Neural progenitor cell (in vitro differentiated cells): ENCODE data around the gene AGR2. TPM values are rescaled to one million over a fixed set of nuclear protein-coding genes. Genes with fewer than 3 reads are reported as not detected.

Source experiments
- DNase-seq: peaks from one replicate; pipeline ENCODE4 v3.0.0-alpha.2; 2016; ENCODE audit warnings: low spot score
- H2AFZ ChIP-seq: fragments of 200-600 bp; sonication (generic); replicated peaks from 2 replicates; pipeline ENCODE4 v1.6.1; 2016; ENCODE audit warnings: antibody characterized with exemption
- H3F3A ChIP-seq: fragments of 200-600 bp; sonication (generic); 2 replicates; pipeline ENCODE4 v1.6.1; 2016; ENCODE audit warnings: antibody characterized with exemption, low read depth
- H3K27ac ChIP-seq: fragments of 200-600 bp; sonication (generic); 2 replicates; pipeline ENCODE4 v1.5.1; 2016; ENCODE audit warnings: mild to moderate bottlenecking
- H3K27me3 ChIP-seq: fragments of 200-600 bp; sonication (generic); 2 replicates; pipeline ENCODE4 v1.6.1; 2016; ENCODE audit warnings: mild to moderate bottlenecking, moderate library complexity
- H3K36me3 ChIP-seq: fragments of 200-600 bp; sonication (generic); 2 replicates; pipeline ENCODE4 v1.5.1; 2016
- H3K4me1 ChIP-seq: fragments of 200-600 bp; sonication (generic); 2 replicates; pipeline ENCODE4 v1.6.1; 2016; ENCODE audit warnings: mixed run types
- H3K4me2 ChIP-seq: fragments of 200-600 bp; sonication (generic); 2 replicates; pipeline ENCODE4 v1.6.1; 2016
- H3K4me3 ChIP-seq: fragments of 200-600 bp; sonication (generic); 2 replicates; pipeline ENCODE4 v1.5.1; 2016
- H3K79me2 ChIP-seq: fragments of 200-600 bp; sonication (generic); 2 replicates; pipeline ENCODE4 v1.6.1; 2016; ENCODE audit warnings: low read depth
- H3K9ac ChIP-seq: fragments of 200-600 bp; sonication (generic); 2 replicates; pipeline ENCODE4 v1.6.1; 2016
- H3K9me3 ChIP-seq: fragments of 200-600 bp; sonication (generic); 2 replicates; pipeline ENCODE4 v1.5.1; 2016; ENCODE audit warnings: low read depth
- H4K20me1 ChIP-seq: fragments of 200-600 bp; sonication (generic); 2 replicates; pipeline ENCODE4 v1.6.1; 2016; ENCODE audit warnings: low read depth
- H3K27ac Mint-ChIP-seq: 3 replicates; pipeline ENCODE4 v1.8.0; 2021; ENCODE audit warnings: mixed read lengths
- H3K27me3 Mint-ChIP-seq: 2 replicates; pipeline ENCODE4 v1.8.0; 2022; ENCODE audit warnings: low read depth, mild to moderate bottlenecking, inconsistent platforms, moderate library complexity, mixed read lengths; ENCODE audit not compliant: insufficient read depth
- H3K36me3 Mint-ChIP-seq: 3 replicates; pipeline ENCODE4 v1.8.0; 2021; ENCODE audit warnings: mixed read lengths
- H3K4me1 Mint-ChIP-seq: 3 replicates; pipeline ENCODE4 v1.8.0; 2021; ENCODE audit warnings: mixed read lengths
- H3K4me3 Mint-ChIP-seq: 3 replicates; pipeline ENCODE4 v1.8.0; 2021; ENCODE audit warnings: mild to moderate bottlenecking, moderate library complexity, mixed read lengths
- H3K9me3 Mint-ChIP-seq: 3 replicates; pipeline ENCODE4 v1.8.0; 2020; ENCODE audit warnings: mixed read lengths
- EZH2 ChIP-seq: fragments of 200-600 bp; sonication (generic); IDR thresholded peaks from 2 replicates; pipeline ENCODE4 v1.6.1; 2017; ENCODE audit warnings: antibody characterized with exemption, mild to moderate bottlenecking, moderate library complexity
- EZH2phosphoT487 ChIP-seq: fragments of 200-600 bp; sonication (generic); IDR thresholded peaks from 2 replicates; pipeline ENCODE4 v1.6.1; 2017; ENCODE audit warnings: antibody characterized with exemption
- total RNA-seq: library from RNA; depleted of rRNA; stranded (reverse); fragments of >200 nt; gene quantifications from 2 replicates; pipeline ENCODE4 v1.2.3, GENCODE V29; 2015; ENCODE audit warnings: low replicate concordance
- TF ChIP-seq, protein P1 (sequence below): fragments of 200-600 bp; sonication (generic); IDR thresholded peaks from 2 replicates; pipeline ENCODE4 v1.5.1; 2017; ENCODE audit warnings: antibody characterized with exemption, mild to moderate bottlenecking

Gene AGR2
- total RNA-seq, 1 donor from 2014 or later = not detected

DNA sequence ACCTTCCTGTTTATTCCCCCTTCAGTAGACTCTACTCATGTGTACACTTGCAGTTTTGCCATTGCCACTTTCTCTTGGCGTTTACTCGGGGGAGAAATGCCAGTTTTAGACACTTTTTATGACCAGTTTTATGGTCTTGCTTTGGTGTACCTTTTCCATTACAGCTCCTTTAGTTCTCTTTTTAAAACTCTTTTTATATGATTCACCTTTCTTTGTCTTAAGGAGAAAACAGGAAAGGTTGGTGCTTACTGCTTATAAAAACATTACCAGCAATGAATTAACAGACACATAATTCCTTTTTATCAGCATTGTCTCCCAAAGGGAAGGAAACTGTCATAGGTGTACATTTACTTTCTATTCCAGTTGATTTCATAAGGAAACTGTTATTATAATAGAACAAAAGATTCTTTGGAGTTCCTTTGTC is 39.4 kb downstream of the AGR2 start:
- Histone ChIP-seq H3K4me2 (no peak overlapping the region), H2AFZ (no peak overlapping the region), H3K4me1 (no peaks in the 10 kb centered on the region), H3K27me3 (no peaks in the 10 kb centered on the region), H3K4me3 (no peak overlapping the region), H3F3A (no peaks in the 10 kb centered on the region), H3K79me2 (peaks cover 8% of the 10 kb centered on the region), H3K9ac (no peak overlapping the region), H4K20me1 (no peaks in the 10 kb centered on the region), H3K9me3 (no peaks in the 10 kb centered on the region), H3K36me3 (no peaks in the 10 kb centered on the region), H3K27ac (no peak overlapping the region)
- H3K27me3 Mint-ChIP-seq = peaks cover 2% of the 10 kb centered on the region
- H3K36me3 Mint-ChIP-seq = peaks cover 38% of the 10 kb centered on the region
- no peak overlapping the region for H3K4me3 Mint-ChIP-seq
- peaks cover 34% of the 10 kb centered on the region for H3K9me3 Mint-ChIP-seq
- DNase-seq = no peak
- no peak for TF ChIP-seq EZH2phosphoT487
- no peak for TF ChIP-seq EZH2
- TF ChIP-seq, protein P1, sequence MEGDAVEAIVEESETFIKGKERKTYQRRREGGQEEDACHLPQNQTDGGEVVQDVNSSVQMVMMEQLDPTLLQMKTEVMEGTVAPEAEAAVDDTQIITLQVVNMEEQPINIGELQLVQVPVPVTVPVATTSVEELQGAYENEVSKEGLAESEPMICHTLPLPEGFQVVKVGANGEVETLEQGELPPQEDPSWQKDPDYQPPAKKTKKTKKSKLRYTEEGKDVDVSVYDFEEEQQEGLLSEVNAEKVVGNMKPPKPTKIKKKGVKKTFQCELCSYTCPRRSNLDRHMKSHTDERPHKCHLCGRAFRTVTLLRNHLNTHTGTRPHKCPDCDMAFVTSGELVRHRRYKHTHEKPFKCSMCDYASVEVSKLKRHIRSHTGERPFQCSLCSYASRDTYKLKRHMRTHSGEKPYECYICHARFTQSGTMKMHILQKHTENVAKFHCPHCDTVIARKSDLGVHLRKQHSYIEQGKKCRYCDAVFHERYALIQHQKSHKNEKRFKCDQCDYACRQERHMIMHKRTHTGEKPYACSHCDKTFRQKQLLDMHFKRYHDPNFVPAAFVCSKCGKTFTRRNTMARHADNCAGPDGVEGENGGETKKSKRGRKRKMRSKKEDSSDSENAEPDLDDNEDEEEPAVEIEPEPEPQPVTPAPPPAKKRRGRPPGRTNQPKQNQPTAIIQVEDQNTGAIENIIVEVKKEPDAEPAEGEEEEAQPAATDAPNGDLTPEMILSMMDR = no peak
- no peak overlapping the region for H3K27ac Mint-ChIP-seq
- no peaks in the 10 kb centered on the region for H3K4me1 Mint-ChIP-seq

DNA sequence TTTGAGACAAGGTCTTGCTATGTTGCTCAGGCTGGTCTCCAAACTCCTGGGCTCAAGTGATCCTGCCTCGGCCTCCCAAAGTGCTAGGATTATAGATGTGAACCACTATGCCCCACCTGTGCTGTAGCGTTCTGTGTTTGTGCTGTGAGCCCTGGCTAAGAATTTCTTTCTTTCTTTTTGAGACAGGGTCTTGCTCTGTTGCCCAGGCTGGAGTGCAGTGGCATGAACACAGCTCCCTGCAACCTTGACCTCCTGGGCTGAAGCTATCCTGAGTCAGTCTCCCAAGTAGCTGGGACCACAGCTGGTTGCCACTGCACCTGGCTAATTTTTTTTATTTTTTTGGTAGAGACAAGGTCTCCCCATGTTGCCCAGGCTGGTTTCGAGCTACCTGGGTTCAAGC is 39.9 kb downstream of the AGR2 start:
- Mint-ChIP-seq H3K4me3 (no peak overlapping the region), H3K4me1 (no peaks in the 10 kb centered on the region), H3K27ac (no peak overlapping the region), H3K27me3 (peaks cover 2% of the 10 kb centered on the region), H3K36me3 (peaks cover 38% of the 10 kb centered on the region), H3K9me3 (peaks cover 37% of the 10 kb centered on the region)
- H3K9me3 ChIP-seq = no peaks in the 10 kb centered on the region
- no peaks in the 10 kb centered on the region for H3K27me3 ChIP-seq
- H3K27ac ChIP-seq = no peak overlapping the region
- no peak overlapping the region for H3K4me2 ChIP-seq
- H2AFZ ChIP-seq = no peak overlapping the region
- TF ChIP-seq EZH2phosphoT487 (no peak), EZH2 (no peak)
- TF ChIP-seq, protein P1 = no peak
- no peak overlapping the region for H3K4me3 ChIP-seq
- no peaks in the 10 kb centered on the region for H3K36me3 ChIP-seq
- DNase-seq = no peak
- peaks cover 8% of the 10 kb centered on the region for H3K79me2 ChIP-seq
- no peaks in the 10 kb centered on the region for H3F3A ChIP-seq
- H3K4me1 ChIP-seq = no peaks in the 10 kb centered on the region
- no peak overlapping the region for H3K9ac ChIP-seq
- no peaks in the 10 kb centered on the region for H4K20me1 ChIP-seq

DNA sequence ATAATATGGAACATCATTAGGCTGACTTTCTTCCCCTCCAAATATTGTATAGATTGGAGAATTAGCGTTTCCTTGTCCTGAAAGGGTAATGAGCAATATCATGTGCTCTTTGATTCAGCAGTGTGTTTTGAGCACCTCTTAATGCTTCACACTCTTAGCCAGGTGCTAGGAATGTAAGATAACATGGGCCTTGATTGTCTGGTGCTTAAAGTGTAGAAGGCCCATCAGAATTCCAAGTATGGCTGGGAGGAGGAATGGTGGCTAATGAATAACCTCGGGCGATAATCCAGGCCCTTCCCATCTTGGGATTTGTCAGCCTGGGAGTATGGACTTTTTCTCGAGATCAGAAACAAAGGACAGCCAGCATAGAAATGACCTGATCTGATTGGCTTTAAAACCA is 42.6 kb downstream of the AGR2 start:
- H3K36me3 ChIP-seq = no peaks in the 10 kb centered on the region
- Mint-ChIP-seq H3K4me3 (no peak overlapping the region), H3K4me1 (no peaks in the 10 kb centered on the region), H3K36me3 (peaks cover 36% of the 10 kb centered on the region), H3K9me3 (peaks cover 25% of the 10 kb centered on the region), H3K27ac (no peak overlapping the region), H3K27me3 (peaks cover 2% of the 10 kb centered on the region)
- H3K79me2 ChIP-seq = peaks cover 19% of the 10 kb centered on the region
- H3K4me3 ChIP-seq = no peak overlapping the region
- H3K9ac ChIP-seq = no peak overlapping the region
- DNase-seq = no peak
- no peaks in the 10 kb centered on the region for H3K27me3 ChIP-seq
- H2AFZ ChIP-seq = no peak overlapping the region
- no peak overlapping the region for H3K27ac ChIP-seq
- no peaks in the 10 kb centered on the region for H3K4me1 ChIP-seq
- H4K20me1 ChIP-seq = no peaks in the 10 kb centered on the region
- H3K4me2 ChIP-seq = no peak overlapping the region
- H3K9me3 ChIP-seq = no peaks in the 10 kb centered on the region
- TF ChIP-seq EZH2phosphoT487 (no peak), EZH2 (no peak)
- TF ChIP-seq, protein P1 = no peak
- H3F3A ChIP-seq = no peaks in the 10 kb centered on the region
